Pulmonary artery endothelial cell (primary cell): Measurements from ENCODE around the gene TP53I11. TPM values are rescaled to one million over a fixed set of nuclear protein-coding genes. Genes with fewer than 3 reads are reported as not detected.

ENCODE experiments used
- DNase-seq: peaks from one replicate; pipeline ENCODE4 v3.0.0-alpha.2; 2011; ENCODE audit warnings: low read depth, low spot score
- total RNA-seq: library from RNA; depleted of rRNA; stranded (reverse); fragments of >200 nt; gene quantifications from 2 replicates; pipeline ENCODE4 v1.2.3, GENCODE V29; 2014

Gene TP53I11
- total RNA-seq, 1 donor from 2014 or later: 24.1 TPM

DNA sequence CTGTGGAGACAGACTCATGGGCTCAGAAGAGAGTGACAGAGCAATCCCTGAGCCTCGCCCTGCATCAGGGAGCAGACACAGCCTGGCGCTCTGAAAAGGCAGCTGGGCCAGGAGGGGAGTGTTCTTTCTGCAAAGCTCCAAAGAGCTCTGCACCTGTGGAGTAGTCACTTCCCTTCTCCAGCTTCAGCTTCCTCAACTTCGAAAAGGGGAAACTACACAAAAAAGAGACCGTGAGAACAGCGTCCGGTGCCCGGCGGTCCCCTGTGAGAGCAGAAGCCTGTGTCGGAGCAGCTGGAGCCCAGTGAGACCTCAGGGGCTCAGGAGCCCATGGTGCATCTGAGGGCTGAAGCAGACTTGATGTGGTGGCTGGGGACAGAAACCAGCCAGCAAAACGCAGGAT lies 35.1 kb downstream of the TP53I11 start:
- no peak for DNase-seq

DNA sequence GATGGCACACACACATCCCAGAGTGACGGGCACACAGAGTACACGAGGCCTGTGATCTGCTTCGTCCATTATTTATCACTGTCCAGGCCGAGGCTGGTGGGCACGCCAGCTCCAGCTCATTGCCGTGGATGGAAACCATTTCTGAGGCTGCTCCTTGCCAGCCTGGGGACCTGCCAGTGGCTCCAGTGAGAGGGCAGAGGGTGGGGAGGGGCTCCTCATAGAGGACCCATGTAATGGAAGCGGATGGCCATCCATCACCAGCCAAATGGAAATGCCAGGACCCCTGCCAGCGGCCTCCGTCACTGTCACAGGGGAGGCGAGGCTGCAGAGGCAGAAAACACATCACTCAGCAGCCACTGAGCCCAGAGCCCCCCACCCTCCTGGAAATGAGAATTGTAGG lies 35.7 kb downstream of the TP53I11 start:
- no peak for DNase-seq

DNA sequence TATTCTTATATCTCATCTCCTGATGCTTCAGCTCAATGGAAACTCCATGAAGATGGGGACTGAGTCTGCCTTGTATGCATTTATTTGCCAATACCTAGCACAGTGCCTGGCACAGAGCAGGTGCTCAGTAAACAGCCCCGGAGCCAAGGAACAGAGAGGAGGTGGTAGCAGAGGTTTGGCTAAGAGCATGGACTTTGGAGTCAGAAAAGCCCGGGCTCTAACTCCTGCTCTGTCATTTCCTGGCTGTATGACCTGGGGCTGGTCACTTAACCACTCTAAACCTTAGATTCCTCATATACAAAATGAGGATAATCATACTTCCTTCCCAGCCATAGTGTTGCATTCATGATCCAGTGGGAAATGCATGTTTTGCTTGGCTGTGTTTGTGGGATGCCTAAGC lies 36.6 kb downstream of the TP53I11 start:
- DNase-seq: no peak

DNA sequence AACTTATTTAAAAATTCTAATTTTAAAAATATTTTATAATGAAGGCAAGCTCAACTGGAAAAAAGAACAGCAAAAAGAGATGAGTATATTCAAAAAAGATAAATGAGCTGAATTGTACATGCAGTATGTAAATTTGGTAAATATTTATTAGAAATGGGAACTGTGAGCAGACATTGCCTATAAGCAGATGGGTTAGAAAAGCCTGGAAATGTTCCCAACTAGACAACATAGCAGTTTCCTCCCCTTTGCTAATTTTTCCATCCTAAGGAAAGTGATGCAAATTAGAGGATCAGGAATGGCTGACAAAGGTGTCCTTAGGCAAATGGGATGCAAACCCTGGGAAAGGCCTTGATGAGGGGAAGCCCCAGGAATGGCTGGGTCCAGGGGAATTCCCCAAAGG lies 37.2 kb downstream of the TP53I11 start:
- DNase-seq: no peak

DNA sequence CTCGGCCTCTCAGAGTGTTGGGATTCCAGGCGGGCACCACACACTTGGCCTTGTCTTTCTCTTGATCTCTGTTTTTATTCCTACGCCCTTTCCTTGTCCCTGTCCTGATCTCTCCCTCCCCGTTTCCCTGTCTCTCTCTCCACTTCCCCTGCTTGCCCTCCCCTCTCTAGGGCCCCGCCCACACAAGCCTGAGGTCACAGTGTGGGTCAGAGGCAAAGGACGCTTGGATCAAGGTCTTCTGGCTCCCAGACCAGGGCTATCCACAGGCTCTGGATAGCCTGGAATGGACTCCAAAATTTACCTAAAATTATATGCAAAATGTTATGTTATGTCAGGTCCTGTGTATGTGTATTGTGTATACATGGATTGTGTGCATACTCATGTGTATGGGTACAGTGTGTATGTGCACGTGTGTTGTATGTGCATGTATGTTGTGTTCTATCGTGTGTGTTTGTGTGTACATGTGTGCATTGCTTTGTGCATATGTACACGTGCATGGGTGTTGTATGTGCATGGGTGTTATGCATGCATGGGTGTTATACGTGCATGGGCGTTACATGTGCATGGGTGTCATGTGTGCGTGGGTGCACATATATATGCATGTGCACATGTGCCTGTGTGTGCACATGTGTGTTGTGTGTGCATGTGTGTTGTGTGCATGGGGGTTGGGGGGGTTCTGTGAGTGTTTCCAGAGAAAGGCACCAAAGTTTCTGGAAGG lies 38.3 kb downstream of the TP53I11 start:
- no peak for DNase-seq

DNA sequence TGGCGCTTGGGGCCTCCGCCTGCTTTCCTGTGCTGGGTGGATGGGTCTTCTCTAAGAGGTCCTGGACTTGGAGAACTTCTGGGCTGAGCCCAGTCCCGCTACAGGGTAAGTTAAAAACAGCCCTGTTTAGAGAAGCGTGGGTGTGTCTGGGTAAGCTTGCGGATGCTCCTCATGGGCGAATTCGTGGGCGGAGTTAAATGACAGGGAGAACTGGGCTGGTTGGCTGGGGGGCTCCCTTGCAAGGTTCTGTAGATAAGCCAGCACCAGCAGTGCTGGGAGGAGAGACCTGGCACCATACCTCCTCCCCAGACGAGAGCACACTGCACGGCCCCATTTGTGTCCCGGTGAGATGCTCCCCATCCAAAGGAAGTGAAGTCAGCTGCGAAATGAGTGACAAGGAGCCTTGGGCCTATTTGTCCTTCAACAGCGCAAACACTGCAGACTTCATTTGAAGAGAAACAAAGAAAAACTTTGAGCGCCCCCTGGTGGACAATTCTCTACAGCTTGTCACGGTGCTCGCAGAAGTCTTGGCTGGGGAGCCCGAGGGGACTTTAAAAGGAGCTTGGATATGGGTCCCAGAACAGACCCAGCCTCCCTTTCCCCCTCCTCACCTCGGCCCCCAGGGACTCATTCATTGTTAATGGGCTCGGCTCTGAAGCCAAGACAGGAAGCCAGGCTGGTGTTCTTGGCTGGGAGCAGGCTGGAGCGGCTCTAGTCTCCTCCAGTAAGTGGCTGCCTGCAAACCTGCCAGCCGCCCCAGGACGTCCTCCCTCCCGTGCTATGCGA lies 39.5 kb downstream of the TP53I11 start:
- peak; percentile 45 for DNase-seq

DNA sequence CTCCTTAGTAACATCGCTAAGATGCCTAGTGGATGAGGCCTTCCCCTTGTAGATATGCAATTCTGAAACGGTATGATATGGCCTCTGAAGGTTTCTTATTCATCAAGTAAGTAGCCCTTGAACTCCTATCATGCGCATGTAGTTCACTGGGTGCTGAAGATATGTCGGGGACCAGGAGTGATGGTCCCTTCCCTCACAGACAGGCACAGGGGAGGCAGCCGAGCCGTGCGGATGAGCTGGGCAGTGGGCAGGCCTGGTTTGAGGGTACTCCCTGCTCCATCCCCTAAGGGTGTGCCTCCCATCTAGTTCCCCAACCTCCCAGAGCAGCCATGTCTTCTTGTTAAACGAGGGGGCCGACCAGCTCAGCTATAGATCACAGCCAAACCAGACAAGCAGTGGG lies 40.1 kb downstream of the TP53I11 start:
- no peak for DNase-seq

DNA sequence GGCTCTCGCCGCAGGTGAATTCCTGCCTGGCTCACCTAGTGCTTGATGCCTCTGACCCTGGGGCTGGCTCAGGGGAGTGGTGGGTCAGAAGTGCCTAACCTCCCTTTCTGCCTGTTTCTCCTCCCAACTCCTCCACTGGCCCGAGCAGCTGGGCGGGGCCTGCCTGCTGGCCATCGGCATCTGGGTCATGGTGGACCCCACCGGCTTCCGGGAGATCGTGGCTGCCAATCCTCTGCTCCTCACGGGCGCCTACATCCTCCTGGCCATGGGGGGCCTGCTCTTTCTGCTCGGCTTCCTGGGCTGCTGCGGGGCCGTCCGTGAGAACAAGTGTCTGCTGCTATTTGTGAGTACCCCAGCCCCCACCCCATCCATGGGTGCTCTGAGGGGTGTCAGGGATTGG lies 41.1 kb downstream of the TP53I11 start:
- DNase-seq: no peak

DNA sequence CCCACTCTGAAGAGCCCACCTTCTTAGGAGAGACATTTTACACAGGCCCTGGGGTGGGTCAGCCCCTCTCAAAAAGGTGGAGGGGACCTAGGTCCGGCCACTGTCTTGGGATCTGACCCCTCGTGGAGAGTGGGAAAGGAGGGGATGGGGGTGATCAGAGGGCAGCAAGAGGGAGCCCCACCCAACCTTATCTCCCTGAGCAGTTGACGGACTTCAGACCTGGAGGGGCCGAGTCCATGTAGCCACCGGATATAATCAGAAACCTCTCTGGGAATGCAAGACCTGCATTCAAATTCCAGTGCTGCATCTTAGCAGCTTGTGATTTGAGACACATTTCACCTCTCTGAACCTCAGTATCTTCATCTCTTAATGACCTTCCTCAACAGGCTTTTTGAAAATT lies 44.0 kb downstream of the TP53I11 start:
- DNase-seq: no peak

DNA sequence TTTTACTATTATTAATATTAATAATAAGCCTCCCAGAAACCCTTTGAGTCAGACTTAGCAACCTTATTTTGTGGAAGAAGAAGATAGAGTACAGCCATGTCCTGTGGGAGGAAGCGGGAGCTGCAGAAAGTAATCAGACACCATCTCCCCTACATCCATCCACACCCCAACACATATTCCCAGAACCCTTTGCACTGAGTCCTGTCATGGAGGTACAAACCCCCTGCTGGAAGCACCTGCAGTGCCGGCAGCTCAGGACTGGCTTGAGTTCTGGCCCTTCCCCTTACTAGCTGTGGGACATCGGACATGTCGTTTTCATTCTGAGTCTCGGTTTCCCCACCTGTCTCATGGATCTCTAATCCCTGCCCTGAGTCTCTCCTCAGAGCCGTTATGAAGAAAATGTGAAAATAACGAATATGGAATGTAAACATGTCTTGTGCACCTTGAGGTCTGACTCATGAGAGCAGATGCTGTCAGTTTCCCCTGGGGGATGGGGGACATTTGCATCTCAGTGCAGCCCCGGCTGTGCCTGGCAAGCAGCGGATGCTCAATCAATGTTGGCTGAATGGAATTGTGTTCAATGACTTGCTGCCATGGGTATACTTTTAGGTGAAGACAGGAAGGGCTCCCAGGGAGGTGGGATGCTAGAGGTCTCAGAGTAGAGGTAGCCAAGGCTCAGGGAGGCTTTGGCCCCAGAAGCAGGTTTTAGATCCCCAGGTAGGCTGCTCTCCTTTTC lies 45.4 kb downstream of the TP53I11 start:
- DNase-seq: no peak

DNA sequence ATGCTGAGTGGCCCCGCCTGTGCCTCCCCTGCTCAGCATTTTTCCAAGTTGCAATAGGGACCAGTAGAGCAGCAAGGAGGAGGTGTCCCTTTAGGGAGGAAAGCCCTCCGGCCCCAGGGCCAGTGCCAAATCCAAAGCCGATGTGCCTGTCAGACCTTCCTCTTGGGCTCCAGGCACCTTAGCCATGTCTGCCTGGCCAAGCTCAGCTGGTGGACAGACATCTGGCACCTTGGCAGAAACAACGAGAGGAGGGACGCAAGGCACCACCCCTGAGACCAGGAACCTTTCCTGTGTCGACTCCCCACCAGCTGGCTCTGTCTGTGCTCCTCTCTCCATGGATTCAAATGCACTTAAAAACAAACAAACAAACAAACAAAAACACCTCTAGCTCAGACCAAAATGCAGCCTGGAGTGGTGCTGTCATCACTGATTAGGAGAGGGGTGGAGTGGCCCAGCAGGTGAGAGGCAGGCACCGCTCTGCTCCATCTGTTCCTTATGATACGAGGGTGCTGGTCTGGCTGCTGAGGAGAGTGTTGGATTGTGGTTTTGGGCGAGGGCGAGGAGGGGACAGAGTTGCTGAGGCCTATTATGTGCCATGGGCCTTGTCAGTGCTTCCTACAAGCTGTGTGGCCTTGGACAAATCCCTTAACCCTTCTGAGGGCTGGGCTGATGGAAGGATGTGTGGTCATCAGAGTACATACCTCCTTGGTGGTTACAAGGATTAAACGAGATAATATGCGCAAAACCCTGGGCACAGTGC lies 46.2 kb downstream of the TP53I11 start:
- DNase-seq: no peak

DNA sequence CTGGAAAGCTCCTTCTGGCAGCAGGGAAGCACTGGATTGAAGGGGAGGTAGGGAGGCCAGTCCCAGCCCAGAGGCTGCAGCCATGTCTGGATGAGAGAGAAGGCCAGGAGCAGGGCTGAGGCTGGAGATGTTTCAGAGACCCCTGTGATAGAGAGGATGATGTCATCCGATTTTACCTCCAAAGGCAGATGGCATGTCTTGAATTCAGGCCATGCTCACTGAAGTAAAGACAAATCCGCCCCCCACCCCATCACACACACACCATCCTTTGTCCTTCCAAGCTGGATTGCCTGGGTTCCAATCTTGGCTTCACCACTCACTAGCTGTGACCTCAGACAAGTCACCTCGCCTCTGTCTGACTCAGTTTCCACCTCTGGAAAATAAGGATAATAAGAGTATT lies 47.2 kb downstream of the TP53I11 start:
- no peak for DNase-seq

DNA sequence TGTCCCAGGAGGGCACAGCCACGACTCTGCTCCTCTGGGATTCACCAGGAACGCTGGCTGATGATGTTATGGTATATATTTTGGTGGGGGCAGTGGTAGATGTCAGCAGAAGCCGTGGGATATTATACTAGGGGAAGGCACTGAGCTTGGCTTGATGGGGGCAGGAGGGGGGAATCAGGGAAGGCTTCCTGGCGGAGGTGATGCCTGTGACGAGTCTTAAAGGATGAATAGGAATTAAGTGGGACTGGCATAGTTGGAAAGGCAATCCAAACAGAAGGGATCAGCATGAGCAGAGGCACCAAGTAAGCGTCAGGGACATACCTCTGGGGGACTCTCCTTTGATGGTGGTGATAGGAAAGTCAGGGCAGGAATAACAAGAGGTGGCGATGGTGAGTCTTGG lies 47.6 kb downstream of the TP53I11 start:
- no peak for DNase-seq

DNA sequence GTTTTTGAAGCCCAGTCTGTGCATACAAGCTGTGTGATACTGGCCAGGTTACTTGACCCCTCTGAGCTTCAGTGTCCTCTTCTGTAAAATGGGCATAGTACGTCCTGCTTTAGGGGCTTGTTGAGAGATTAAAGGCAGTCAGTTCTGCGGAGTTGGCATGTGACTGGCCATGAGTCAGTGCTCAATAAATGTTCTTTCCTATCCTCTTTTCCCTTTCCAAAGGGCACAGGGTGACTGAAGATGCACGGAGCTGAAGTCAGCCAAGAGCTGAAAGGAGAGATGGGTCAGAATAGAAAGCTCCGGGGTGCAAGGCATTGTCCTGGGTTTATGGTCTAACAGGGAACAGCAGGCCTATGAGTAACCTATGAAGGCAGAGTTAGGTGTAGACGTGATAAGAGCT lies 48.9 kb downstream of the TP53I11 start:
- DNase-seq: no peak

DNA sequence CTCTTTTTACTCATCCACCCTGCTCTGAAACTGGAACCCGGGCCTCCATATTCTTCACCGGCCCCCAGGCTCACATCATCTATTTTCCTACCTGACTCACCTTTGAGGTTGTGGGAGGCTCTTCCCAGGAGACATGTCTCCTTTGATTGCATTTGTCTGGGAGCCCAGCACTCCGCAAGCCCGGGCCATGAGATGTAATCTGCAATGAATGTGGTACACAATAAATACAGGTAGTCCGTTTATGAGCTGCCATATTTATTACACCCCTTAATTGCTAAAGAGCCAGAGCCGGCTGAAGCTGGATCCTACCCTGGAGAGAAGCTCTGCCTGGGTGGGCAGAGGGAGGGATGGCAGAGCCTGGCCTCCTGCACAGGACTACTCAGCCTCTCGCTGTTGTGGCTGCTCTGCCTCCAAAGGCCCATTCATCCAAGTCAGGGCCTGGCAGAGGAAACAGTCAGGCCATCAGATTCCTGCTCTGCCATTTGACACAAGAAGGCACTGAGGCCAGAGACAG lies 49.5 kb downstream of the TP53I11 start:
- DNase-seq: no peak

DNA sequence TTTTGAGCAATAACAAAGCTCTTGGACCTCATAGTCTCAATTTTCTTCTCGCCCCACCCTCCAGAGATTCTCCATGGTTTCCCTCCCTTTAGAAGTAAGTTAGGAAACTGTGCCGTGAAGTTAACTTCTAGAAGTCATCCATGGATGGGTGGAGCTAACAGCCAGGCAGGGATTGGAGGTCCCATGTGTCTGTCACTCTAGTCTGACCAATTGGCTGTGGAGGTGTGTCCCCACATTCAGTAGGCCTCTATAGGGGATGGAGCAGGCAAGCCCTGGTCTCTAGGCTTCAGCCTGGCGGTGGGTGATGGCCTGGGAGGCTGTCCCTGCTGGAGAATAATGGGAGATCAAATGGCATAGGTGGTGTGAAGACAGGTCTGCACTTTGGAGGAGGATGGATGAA lies 50.7 kb downstream of the TP53I11 start:
- peak; percentile 37 for DNase-seq

DNA sequence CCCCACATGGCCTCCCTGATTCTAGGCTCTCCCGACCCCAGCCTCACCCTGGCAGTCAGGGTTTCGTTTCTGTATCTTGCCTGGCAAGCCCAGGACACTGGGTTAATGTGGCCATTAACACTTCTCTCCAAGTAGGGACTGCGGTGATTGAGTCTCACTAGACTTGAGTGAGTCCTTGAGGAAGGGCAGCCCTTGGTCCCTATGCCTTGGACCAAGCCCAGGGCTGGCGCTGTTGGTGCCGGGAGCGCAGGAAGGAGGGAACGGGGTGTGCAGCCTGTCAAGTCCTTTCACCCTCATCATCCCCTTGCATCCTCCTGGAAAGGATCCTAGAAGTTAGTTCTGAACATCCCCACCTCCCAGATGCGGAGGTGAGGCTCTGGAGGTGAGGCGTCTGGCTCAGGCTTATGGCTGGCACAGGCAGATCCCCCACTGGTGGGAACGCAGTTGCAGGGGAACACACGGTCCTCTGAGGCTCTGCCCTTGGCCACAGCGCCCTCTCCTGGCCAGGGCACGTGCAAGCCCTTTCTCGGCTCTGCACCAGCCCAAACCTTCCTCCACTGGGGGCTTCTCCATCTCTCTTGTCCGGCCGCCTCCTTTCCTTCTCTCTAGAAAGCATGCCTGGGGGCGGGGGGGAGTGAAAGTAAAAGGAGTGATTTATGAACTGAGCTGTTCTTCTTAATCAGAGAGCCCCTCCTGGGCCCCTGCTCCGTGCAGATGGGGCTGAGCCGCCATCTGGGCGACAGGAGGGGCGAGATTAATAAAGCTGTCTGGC lies 56.7 kb downstream of the TP53I11 start:
- peak; percentile 37 for DNase-seq

DNA sequence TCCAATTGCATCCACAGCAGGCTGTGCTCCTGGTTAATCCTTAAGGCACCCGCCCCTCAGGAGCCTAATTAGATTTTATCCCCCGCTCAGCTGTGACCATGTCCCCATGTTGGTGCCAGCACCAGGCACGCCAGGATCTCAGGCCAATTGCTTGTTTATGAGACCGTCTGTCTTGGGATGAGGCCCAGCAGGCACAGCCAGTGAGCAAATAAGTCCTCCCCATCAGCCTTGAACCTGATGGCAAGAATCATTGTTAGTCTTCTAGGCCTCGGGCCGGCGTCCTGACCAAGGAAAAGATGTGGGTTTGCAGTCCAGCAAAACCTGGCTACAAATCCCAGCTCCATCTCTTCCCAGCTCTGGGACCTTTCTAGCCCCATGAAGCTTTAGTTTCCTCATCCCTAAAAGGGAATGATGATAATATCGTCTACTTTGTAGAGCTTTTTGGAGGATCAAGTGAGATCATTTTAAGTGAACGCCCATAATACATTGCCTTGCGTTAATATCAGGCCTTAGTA lies 57.3 kb downstream of the TP53I11 start:
- no peak for DNase-seq

DNA sequence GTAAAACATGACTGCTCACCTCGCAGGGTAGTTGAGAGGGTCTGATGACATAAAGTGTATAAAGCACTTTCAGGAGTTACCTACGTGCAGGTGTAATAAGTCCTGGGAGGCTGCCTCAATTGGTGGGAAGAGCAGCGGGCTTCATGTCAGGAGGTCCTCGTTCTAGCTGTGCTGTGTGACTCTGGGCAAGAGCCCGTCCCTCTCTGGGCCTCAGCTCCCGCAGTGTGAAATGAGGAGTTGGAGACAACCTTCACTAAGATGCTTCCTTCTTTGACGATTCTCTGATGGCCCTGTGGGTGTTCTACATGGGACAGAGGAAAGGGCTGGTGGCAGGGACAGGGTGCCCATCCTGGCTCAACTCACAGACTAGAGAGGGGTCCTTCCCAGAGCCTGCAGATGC lies 57.8 kb downstream of the TP53I11 start:
- DNase-seq: no peak

DNA sequence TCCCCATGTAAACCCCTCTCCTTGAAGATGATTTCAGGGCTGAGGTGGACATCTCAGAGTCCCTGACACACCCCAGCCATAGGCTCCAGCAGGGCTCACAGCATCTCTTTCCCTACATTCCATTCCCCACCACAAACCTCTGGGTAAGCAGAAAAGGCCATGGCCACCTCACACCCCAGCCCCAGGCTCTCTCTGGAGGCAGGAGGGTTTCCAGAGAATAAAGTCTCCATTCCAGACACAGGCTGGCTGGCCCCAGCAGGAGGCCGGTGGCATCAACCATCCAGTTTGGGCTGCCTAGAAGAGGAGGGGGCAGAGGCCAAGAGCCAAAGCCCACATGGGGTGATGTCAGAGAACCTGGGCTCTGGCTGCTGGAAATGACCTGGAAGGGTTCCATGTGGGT lies 61.4 kb downstream of the TP53I11 start:
- no peak for DNase-seq
